ENCODE results near the gene SLC1A7. TPM values are rescaled to one million over a fixed set of nuclear protein-coding genes. Genes with fewer than 3 reads are reported as not detected.
A peak's percentile ranks its signal among the peaks of the same experiment; 100 is the strongest.

Gene SLC1A7
- total and polyA plus RNA-seq, 2 of the 13 experiments (the other 11 are each of a cell fraction or from before 2014, with no cell fraction given): 0.04 to 2.0 TPM

DNA sequence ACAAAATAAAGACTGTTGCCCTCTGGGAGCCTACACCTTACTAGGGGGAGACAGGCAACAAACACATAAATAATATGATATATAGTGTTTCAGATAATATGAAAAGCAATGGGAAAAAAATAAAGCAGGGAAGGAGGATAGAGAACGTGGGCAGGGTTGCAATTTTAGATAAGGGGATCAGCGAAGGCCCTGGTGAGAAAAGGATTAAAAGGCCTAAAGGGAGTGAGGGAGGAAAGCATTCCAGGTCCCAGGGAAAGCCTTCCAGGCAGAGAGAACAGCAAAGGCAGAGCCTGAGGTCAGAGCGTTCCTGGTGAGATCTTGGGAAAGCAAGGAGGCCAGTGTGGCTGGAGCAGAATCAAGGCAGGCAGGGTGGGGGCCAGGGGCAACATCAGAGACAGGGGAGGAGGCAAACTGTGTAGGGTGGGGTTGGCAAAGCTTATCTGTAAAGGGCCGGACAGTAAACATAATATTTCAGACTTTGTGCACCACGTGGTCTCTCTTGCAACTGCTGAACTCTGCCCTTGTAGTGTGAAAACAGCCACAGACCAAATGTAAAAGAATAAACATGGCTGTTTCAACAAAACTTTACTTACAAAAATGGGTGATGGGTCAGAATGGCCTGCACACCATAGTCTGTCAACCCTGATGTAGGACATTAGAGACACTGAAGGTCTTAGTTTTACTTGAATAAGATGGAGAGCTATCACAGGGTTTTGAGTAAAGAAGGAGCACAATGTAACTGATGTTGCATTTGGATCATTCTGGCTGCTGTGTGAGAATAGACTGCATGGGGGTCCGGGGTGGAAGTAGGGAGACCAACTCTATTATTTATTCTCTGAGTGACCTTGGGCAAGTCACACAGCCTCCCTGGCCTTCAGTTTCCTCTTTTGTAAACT is 40.9 kb upstream of the SLC1A7 start (continued):
- TF ChIP-seq NBN (conservative IDR thresholded peaks at IDR 0.05): no peak
- TF ChIP-seq SATB2 (CRISPR knock-in tag; IDR thresholded peaks at IDR 0.05): 0 out of 2 replicates have a peak, but pooled peaks have one; percentile 39
- peak; percentile 66 for TF ChIP-seq POGZ (CRISPR knock-in tag; IDR thresholded peaks at IDR 0.05)
- 0 out of 2 replicates have a peak, but pooled peaks have one; percentile 11 for TF ChIP-seq DPF2 (CRISPR knock-in tag; IDR thresholded peaks at IDR 0.05; ENCODE audit: borderline replicate concordance, low read depth)
- no peak for TF ChIP-seq ZNF567 (CRISPR knock-in tag; IDR thresholded peaks at IDR 0.05; ENCODE audit: borderline replicate concordance)
- TF ChIP-seq ZNF709 (CRISPR knock-in tag; IDR thresholded peaks at IDR 0.05): no peak
- no peak; the same call in 1 of the 2 replicates for TF ChIP-seq TAF1 (CRISPR knock-in tag; IDR thresholded peaks at IDR 0.05)
- no peak for TF ChIP-seq ZNF407 (CRISPR knock-in tag; IDR thresholded peaks at IDR 0.05; ENCODE audit: not compliant biosample characterization)
- peak; percentile 86 for TF ChIP-seq KAT8 (CRISPR knock-in tag; IDR thresholded peaks at IDR 0.05)
- no peak for TF ChIP-seq MTF1 (CRISPR knock-in tag; IDR thresholded peaks at IDR 0.05)
- TF ChIP-seq, protein P1, sequence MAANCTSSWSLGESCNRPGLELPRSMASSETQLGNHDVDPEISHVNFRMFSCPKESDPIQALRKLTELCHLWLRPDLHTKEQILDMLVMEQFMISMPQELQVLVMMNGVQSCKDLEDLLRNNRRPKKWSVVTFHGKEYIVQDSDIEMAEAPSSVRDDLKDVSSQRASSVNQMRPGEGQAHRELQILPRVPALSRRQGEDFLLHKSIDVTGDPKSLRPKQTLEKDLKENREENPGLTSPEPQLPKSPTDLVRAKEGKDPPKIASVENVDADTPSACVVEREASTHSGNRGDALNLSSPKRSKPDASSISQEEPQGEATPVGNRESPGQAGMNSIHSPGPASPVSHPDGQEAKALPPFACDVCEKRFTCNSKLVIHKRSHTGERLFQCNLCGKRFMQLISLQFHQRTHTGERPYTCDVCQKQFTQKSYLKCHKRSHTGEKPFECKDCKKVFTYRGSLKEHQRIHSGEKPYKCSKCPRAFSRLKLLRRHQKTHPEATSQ (CRISPR knock-in tag; IDR thresholded peaks at IDR 0.05; ENCODE audit: borderline replicate concordance): no peak
- no peak; the same call in none of the 2 replicates for TF ChIP-seq STAG1 (CRISPR knock-in tag; IDR thresholded peaks at IDR 0.05)
- TF ChIP-seq, protein P2, sequence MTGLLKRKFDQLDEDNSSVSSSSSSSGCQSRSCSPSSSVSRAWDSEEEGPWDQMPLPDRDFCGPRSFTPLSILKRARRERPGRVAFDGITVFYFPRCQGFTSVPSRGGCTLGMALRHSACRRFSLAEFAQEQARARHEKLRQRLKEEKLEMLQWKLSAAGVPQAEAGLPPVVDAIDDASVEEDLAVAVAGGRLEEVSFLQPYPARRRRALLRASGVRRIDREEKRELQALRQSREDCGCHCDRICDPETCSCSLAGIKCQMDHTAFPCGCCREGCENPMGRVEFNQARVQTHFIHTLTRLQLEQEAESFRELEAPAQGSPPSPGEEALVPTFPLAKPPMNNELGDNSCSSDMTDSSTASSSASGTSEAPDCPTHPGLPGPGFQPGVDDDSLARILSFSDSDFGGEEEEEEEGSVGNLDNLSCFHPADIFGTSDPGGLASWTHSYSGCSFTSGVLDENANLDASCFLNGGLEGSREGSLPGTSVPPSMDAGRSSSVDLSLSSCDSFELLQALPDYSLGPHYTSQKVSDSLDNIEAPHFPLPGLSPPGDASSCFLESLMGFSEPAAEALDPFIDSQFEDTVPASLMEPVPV (CRISPR knock-in tag; IDR thresholded peaks at IDR 0.05): no peak
- no peak for TF ChIP-seq JDP2 (CRISPR knock-in tag; IDR thresholded peaks at IDR 0.05; ENCODE audit: borderline replicate concordance)
- no peak for TF ChIP-seq NFE2L1 (CRISPR knock-in tag; IDR thresholded peaks at IDR 0.05; ENCODE audit: borderline replicate concordance)
- TF ChIP-seq ZNF816 (CRISPR knock-in tag; IDR thresholded peaks at IDR 0.05; ENCODE audit: borderline replicate concordance): no peak
- TF ChIP-seq ADNP (CRISPR knock-in tag; IDR thresholded peaks at IDR 0.05): no peak
- TF ChIP-seq SMC3 (IDR thresholded peaks at IDR 0.05; ENCODE audit: low read length): no peak

Measured in HepG2 (cell line).